DMS 273 treated with DMSO at 0.1 percent for 48 hours (cell line): ENCODE data around the gene DDX28.

Experiments
- DNase-seq: peaks from one replicate; lab custom pipeline; 2025; lab: John Stamatoyannopoulos, UW

DDX28 gene, protein sequence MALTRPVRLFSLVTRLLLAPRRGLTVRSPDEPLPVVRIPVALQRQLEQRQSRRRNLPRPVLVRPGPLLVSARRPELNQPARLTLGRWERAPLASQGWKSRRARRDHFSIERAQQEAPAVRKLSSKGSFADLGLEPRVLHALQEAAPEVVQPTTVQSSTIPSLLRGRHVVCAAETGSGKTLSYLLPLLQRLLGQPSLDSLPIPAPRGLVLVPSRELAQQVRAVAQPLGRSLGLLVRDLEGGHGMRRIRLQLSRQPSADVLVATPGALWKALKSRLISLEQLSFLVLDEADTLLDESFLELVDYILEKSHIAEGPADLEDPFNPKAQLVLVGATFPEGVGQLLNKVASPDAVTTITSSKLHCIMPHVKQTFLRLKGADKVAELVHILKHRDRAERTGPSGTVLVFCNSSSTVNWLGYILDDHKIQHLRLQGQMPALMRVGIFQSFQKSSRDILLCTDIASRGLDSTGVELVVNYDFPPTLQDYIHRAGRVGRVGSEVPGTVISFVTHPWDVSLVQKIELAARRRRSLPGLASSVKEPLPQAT

DNA sequence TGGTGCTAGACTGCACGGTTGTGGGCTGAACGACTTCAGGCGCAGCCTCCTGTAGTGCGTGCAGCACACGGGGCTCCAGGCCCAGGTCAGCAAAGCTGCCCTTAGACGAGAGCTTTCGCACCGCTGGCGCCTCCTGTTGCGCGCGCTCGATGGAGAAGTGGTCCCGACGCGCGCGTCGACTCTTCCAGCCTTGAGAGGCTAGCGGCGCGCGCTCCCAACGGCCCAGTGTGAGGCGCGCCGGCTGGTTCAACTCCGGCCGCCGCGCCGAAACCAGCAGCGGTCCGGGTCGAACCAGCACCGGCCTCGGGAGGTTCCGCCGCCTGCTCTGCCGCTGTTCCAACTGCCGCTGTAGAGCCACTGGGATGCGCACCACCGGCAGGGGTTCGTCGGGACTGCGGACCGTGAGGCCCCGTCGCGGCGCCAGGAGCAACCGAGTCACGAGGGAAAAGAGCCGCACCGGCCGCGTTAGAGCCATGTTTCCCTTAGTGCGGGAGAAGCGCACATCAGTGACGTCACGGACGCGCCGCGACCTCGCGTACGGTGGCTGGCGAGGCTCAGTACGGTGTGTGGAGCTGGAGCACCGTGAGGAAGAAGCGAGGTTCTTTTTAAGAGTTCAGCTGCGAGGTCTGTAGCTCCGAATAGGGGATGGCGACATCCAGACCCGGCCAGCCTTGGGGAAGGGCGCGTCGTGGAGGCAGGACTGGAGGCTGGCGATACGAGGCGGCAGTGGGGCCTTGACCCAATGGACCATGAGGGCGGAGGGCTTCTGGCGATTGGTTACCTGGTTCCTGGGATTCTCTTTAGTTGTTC lies at the start of gene DDX28, which contains the start of gene DUS2:
TSS of gene DDX28 (minus strand) at position 505 of the 810 bp plus-strand sequence. CDS start at position 475, 30 bp downstream.
TSS of gene DUS2 (plus strand) at position 557 of the 810 bp plus-strand sequence. CDS start 14,740 bp downstream, outside the sequence.
- DNase-seq, result peak; percentile 80

DNA sequence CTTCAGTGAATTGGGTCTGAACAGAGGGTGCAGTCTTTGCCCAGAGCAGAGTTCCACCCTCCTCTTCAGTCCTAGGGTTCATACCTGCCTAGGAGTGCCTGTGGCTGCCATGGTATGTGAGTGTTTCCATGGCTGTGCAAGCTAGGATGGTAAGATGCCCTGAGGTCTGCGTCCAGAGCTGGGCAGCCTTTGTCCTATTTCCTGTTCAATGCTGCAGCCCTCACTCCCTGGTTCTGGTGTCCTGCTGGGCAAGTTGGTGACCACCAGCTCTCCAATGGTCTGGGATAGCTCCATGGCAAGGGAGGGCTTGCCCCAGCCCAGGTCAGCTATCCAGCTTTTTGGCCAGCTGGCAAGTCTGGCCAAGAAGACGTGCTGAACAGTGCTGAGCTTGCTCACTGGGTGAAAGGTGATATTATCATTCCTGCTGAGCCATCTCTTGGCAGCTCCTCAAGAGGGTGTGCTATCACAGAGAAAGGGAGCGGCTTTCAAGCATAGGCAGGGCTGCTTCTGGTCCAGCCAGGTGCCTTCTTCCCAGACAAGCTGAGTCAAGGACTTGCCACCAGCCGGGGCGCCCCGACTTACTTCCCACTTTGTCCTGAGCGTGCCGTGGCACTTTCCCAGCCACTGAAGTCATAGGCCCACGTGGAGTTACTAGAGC lies 49.1 kb upstream of the DDX28 start:
- no peak for DNase-seq

DNA sequence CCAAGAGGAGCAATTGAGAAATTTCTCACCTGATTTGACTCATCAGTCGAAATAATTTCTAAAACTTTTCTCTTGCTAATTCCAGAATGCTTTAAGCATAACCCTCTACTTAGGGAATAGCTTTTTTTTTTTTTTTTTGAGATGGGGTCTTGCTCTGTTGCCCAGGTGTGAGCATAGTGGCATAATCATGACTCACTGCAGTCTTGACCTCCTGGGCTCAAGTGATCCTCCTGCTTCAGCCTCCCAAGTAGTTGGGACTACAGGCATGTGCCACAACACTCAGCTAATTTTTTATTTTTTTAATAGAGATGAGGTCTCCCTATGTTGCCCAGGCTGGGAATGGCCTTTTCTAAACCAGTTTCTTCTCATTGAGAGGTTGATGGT lies 48.5 kb upstream of the DDX28 start:
- DNase-seq, result no peak

DNA sequence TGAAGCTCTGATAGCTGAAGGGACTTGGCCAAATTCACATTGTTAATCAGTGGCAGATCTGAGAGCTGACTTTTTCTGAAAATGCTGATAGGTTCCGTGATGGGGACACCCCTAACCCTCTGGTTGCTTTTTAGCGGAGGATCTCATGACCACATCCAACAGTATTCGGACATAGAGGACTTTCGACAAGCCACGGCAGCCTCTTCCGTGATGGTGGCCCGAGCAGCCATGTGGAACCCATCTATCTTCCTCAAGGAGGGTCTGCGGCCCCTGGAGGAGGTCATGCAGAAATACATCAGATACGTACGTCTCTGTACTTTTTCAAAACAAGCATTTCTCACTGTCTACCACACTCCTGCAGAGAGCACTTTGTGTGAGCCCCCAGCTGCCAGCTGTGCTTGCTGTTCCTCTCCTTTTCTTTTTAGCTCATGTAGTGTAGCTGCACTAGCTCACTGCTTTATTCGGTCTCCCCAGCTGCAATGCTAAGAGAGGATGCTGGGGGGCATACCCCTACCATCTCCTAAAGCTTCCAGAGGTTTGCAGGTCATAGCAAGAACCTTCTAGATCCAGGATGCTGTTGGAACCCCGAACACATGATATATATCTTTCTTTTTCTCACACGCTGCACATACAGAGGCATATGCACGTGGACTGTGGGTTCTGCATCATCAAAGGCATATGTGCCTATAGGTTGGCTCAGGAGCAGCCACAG lies 47.9 kb upstream of the DDX28 start:
- DNase-seq, result no peak

DNA sequence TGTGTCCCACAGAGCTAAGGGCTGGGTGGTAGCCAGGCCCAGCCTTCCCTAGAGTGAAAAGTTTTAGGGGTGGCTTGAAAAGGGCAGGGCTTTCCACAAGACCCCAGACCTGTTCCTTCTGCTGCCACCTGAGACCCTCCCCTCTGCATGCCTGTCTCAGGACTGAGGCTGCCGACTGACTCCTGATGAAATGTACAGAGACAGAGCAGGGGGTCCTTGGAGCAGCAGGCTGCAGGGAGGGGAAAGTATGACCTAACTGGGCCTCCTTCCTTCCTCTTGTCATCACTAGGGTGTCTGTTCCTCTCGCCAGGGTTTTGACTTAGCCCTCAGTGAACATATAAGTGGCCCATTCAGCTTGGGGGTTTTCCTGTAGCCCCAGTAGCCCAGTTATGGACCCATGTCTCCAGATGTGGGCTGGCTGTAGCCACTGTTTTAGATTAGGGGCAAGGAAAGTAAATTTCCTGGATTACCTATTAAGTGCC lies 47.3 kb upstream of the DDX28 start:
- DNase-seq, result no peak

DNA sequence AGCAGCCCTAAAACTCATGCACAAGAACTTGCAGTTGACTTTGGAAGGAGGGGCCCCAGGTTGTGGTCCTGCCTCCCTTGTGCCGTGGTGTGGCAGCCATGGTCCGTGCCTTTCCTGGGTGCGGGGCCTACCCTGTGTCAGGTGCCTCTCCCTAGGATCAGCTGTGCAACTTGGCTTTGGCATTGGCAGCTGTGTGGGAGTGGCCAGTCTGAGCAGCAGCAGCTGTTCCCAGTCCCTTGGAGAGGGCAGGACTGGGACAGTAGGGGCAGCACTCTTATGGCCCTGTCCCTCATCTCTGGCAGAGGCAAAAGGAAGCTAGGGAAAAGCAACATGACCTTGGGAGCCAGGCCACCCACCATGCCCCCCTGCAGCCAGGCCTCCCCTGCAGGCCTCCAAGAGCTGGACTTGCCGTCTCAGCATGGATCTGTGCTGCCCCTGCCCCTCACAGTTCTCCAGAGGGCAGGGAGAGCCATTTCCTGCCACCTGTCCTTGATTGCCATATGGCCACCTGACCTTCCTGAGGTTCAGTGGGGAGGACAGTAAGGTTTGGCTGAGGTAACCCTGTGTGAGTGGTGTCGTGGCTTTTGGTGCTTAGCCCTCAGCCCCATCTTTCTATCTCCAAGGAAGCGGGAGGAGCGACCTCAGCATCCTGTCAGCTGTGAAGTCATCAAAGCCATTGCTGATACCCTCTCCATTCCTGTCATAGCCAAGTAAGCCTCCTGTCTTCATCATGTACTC lies 46.6 kb upstream of the DDX28 start:
- peak; percentile 62 for DNase-seq

DNA sequence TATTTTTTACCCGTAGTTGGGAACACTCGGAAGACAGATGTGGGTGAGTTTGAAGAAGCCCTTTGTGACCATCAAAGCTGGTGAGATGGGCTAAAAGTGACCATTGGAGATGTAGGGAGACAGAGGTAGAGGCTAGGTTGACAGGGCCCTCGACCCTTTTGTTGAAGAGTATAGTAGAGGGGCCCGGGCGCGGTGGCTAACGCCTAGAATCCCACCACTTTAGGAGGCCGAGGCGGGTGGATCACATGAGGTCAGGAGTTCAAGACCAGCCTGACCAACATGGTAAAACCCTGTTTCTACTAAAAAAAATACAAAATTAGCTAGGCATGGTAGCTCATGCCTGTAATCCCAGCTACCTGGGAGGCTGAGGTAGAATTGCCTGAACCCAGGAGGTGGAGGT lies 45.9 kb upstream of the DDX28 start:
- DNase-seq, result no peak

DNA sequence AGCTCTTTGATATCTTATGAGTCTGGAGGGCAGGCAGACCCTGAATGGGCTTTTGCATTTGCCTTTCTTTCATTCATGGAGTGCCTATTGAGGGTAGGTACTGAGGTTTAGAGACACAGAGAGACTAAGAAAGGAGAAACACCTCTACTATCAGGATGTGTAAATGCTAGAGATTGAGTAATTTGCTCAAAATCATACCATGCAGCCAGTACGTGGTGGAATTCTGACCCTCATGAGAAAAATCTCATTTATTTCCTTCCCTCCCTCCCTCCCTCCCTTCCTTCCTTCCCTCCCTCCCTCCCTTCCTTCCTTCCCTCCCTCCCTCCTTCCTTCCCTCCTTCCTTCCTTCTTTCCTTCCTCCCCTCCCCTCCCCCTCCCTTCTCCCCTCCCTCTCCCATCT lies 43.7 kb upstream of the DDX28 start:
- no peak for DNase-seq

DNA sequence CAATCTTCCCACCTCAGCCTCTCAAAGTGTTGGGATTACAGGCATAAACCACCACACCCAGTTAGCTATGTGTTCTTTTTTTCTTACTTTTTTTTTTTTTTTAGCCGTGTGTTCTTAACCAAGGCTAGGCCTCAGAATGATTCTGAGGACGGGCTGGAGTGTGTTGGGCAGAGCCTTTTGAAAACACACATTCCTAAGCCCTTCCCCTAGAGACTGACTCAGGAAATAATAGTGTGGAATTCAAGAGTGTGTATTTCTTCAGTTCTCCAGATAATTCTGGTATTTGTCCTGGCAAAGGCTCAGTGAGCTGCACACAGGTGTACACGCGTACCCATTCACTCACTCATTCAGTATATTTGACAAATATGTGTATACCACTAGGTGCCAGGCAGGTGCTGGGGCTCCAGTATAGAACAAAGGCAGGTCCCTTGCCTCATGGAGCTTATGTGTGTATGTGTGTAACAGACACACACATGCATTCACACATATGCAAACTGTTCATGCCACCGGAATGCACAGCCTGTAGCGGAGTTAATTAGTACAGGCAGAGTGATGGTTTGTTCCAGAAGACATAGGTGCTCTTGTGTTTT lies 42.8 kb upstream of the DDX28 start:
- no peak for DNase-seq

DNA sequence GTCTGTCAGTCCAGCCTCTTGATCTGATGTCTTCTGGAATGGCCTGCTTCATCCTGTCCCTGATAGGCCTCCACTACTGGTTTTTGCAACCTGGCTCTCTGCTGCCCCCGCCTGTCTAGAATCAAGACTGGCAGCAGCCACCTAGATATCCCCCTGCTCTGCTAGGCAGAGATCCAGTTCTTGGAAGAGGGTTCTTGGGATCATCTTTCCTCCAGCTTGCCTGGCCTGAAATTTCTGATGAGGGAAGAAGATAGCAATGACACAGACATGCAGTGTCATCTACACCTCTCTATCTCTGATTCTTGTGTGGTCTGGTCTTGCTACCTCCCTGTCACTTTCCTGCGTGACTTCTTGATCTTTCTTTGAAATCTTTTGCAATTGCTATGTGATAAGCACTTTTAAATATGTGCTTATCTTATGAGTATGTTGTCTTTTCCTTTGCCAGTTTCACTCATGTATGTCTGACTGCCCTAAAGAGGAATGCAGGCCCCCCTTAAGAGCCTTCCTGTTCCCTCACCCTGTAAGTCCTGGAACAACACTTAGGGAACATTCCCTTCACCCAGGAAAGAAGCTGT lies 41.8 kb upstream of the DDX28 start:
- DNase-seq, result peak; percentile 30

DNA sequence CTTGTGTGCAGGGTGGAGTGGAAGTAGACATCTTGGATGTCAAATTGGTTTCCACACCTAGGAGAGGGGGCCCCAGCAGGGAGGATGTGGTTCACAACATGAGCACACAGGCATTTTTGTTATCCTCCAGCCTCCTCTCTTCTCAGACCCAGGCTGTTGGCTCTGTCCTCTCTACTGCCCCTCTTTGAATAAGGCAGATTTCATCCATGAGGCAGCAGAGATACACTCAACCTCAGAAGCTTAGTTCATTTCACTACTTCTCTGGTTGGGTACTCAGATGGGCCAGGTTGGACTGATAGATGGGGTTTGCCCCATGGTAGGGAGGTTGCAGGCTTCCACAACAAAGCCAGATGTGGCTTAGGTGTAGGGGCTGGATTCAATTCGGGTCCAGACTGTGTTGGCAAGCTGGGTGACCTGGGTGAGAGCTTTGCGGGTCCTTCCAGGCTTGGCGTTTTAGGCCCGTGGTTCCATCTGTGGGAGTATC lies 39.9 kb upstream of the DDX28 start:
- no peak for DNase-seq

DNA sequence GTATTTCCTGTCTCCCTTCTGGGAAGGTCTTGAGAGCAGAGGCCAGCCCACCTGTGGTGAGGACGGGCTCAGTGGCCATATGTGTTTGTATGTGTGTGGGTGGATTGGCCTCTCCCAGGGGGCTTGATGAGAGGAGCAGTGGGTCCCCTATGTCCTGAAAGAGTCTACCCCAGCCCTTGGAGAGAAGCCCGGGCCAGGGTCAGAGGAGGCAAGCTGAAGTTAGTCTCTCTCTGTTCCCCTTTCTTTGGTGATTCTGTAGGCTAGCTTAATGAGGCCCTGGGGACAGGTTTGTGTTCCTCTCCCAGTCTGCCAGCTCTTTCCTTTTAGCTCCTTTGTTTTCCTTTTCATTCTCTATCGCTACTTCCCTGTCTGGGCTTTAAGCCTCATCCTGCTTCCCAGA lies 38.4 kb upstream of the DDX28 start:
- no peak for DNase-seq

DNA sequence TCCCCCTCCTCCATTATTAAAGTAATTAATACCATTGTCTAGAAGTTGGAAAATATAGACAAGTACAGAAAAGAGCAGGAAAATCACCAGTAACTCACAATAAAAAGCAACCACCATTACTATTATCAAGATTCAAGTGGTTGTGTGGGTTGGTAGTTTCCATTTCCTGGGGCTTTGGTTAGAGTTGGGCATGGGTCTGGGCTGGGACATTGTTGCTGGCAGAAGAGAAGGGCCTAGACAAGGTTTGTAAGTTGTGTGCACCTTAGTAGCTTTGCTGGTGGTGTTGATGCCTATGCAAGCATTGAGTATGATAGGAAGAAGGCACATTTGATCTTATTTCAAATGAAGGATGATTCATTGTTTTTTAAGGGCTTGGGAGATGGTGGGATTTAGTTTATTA lies 36.8 kb upstream of the DDX28 start:
- no peak for DNase-seq

DNA sequence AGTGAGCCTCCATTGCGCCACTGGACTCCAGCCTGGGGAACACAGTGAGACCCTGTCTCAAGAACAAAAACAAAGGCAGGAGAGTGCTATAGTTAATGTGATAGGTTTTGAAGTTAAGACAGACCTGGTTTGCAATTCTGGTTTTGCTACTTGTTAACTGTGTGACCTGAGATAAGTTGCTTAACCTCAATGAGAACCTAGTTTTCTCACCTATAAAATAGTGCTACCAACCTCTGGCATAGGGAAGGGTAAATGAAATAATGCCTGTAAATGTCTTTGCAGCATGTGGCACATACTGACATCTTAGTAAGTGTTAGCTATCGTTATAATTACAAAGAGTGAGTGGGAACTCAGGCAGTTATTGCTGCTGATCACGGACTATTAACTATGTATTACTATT lies 32.4 kb upstream of the DDX28 start:
- DNase-seq, result no peak

DNA sequence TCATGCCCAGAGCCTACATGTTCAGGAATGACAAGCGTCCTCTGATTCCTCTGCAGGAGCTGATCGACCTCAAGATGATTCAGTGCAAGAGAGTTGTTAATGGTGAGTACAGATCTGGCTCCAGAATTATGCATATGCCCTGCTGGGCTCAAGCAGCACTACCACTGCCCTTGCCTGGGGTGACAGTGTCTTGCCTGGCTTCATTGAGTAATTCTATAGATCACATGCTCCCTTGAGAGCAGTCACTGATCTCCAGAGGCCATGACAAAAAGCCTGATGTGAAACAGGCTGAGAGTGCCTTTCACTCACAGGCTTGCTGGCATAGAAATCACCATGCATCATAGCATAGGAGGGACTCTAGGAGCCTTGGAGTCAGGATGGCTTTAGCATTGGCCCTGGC lies 26.4 kb upstream of the DDX28 start:
- no peak for DNase-seq

DNA sequence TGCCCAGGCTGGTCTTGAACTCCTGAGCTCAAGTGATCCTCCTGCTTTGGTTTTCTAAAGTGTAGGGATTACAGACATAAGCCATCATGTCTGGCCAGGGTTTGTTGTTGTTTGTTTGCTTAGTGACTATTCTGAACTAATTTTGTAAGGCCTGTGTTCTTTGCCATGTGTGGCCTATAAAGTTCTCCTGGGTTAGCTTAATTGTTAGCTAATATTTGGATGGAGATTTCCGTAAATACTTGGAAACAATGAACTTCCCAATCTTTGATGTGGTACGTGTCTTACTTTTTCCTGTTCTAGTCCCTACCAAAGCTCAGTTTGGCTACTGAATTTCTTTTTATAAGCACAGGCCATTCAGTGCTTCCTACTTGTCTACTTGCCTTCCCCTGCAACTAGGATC lies 25.0 kb upstream of the DDX28 start:
- no peak for DNase-seq

DNA sequence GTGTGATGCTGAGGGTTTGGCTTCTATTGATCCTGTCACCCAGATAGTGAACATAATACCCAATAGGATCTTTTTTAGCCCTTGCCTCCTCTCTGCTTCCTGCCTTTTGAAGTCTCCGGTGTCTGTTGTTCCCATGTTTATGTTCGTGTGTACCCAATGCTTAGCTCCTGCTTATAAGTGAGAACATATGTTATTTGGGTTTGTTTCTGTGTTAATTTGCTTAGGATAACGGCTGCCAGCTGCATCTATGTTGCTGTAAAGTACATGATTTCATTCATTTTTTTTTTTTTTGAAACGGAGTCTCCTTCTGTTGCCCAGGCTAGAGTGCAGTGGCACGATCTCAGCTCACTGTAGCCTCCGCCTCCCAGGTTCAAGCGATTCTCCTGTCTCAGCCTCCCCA lies 23.1 kb upstream of the DDX28 start:
- DNase-seq, result no peak

DNA sequence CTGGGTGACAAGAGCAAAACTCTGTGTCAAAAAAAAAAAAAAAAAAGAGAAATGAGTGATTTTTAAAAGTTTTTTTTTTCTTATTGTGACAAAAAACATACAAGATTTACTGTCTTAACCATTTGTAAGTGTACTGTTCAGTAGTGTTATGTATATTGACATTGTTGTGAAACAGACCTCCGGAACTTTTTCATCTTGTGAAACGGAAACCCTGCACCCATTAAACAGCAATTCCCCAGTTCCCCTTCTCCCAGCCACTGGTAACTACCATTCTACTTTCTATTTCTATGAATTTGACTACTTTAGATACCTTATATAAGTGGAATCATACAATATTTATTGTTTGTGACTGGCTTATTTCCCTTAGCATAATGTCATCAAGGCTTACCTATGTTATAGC lies 18.8 kb upstream of the DDX28 start:
- no peak for DNase-seq

DNA sequence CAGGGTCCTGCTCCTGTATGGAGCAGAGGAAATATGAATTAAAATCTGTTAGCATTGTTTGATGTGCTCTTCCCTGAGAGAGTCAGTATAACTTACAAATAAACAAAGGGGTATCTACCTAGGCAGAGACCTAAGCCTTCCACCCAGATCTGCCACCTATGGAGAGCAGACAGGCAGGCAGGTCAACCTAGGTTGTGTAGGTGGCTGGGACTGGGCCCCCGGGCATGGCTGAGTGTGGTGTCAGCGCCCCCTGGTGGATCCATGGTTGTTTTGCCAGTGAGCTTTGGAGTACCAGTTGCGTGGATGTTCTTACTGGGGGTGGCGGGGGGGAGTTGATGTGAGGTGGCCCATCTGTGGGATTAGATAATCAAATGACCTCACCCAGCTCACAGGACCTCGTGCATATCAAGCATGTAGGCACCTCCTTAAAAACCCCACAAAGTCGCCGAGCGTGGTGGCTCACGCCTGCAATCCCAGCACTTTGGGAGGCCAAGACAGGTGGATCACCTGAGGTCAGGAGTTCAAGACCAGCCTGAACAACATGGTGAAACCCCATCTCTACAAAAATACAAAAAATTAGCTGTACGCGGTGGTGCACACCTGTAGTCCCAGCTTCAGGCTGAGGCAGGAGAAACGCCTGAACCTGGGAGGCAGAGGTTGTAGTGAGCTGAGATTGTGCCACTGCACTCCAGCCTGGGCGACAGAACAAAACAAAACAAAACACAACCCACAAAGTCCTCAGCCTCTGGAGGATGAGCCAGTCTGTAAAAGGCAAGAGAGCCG lies 17.7 kb upstream of the DDX28 start:
- DNase-seq, result peak; percentile 26
